Mucosa of descending colon (tissue), 3 donors: ENCODE results near the gene TCEANC. TPM values are rescaled to one million over a fixed set of nuclear protein-coding genes. Genes with fewer than 3 reads are reported as not detected.
A peak's percentile ranks its signal among the peaks of the same experiment; 100 is the strongest.
"Not testable (repeated sequence)": the region's sequence is repeated elsewhere in the genome, so short reads cannot be mapped to it uniquely, and the experiment has no call there.

ENCODE experiments used
- ATAC-seq: fragments of 200-7000 bp; cut with Tn5 transposase; one replicate; pipeline ENCODE4 v1.9.1; 2020; ENCODE audit warnings: mild to moderate bottlenecking, moderate library complexity
- DNase-seq, 3 donors: peaks; one replicate each; pipeline ENCODE4 v3.0.0-alpha.2; 2020
- H3K36me3 ChIP-seq: fragments of 200-600 bp; one replicate; pipeline ENCODE4 v1.8.0; 2021; ENCODE audit warnings: low read depth, mild to moderate bottlenecking
- H3K4me1 ChIP-seq: fragments of 200-600 bp; one replicate; pipeline ENCODE4 v1.8.0; 2021; ENCODE audit warnings: low read depth, mild to moderate bottlenecking
- H3K4me3 ChIP-seq: fragments of 200-600 bp; one replicate; pipeline ENCODE4 v1.8.0; 2021; ENCODE audit warnings: mild to moderate bottlenecking
- H3K9me3 ChIP-seq: fragments of 200-600 bp; one replicate; pipeline ENCODE4 v1.8.0; 2021; ENCODE audit warnings: mild to moderate bottlenecking
- CTCF ChIP-seq: fragments of 200-600 bp; IDR thresholded peaks from one replicate; pipeline ENCODE4 v1.8.0; 2022; ENCODE audit warnings: antibody characterized with exemption, mild to moderate bottlenecking
- intact Hi-C, 2 donors: fragments of 100-400 bp; cut with DNase I in 1 of 2; cut with micrococcal nuclease in 1 of 2; formaldehyde crosslinking; loops; one replicate each; pipeline versions ENCODE4 v1.11.0 to v1.11.1; 2022; cut with DNase I, micrococcal nuclease
- total RNA-seq, 3 donors: library from RNA; stranded (reverse); fragmentation: NEBNext Ultra II Directional in 2 of 3; extraction: Animal tissue kit (Norgen Biotek cat#: 25700) in 2 of 3; gene quantifications; one replicate each; pipeline versions ENCODE4 v1.2.1 to v1.2.4, GENCODE V29; 2021 to 2023
- donor health status: DM: no; HTN: no; CAD: no; lungs with moderate emphysema.
- donor health status: DM: no; HTN: no; CAD: no.
- donor health status: DM: no; HTN: yes; CAD: no.

The TCEANC gene
- total RNA-seq, 3 donors from 2014 or later = 4.0 to 5.3 (median 4.8) TPM

GRCh38 chrX:13638826-13639225 lies 14.1 kb upstream of the TCEANC start:
- ATAC-seq (no peak), DNase-seq (no peak)
- intact Hi-C loops = no loop called here
- no peak for TF ChIP-seq CTCF
- Histone ChIP-seq H3K9me3 (no peaks in the 10 kb centered on the region), H3K4me1 (no peaks in the 10 kb centered on the region), H3K4me3 (no peak overlapping the region), H3K36me3 (no peaks in the 10 kb centered on the region)

GRCh38 chrX:13641684-13642083 lies 11.3 kb upstream of the TCEANC start:
- H3K36me3 ChIP-seq, H3K4me1 ChIP-seq, ATAC-seq, H3K9me3 ChIP-seq, DNase-seq, H3K4me3 ChIP-seq: not testable (repeated sequence)
- intact Hi-C loops = loop anchor here (10.0 kb wide), 2 partner anchors 137 to 267 kb away; no protein-coding TSS in a partner anchor

GRCh38 chrX:13645464-13646153 lies 7.3 kb upstream of the TCEANC start:
- no peak for TF ChIP-seq CTCF
- Histone ChIP-seq H3K9me3 (no peaks in the 10 kb centered on the region), H3K36me3 (no peaks in the 10 kb centered on the region), H3K4me1 (no peaks in the 10 kb centered on the region), H3K4me3 (no peak overlapping the region)
- intact Hi-C loops = loop anchor here (5.0 to 10.0 kb wide), 3 partner anchors 138 to 271 kb away; no protein-coding TSS in a partner anchor
- DNase-seq (no peak), ATAC-seq (no peak)

- H3K4me1 ChIP-seq = no peaks in the 10 kb centered on the region
- TF ChIP-seq CTCF = no peak
- ATAC-seq = peak; percentile 82
- no peaks in the 10 kb centered on the region for H3K9me3 ChIP-seq
- DNase-seq = peak in 2 of 3 donors; percentile 65 to 83
- H3K4me3 ChIP-seq = no peak overlapping the region
- intact Hi-C loops = loop anchor here (5.0 to 10.0 kb wide), 3 partner anchors 139 to 271 kb away; no protein-coding TSS in a partner anchor
- H3K36me3 ChIP-seq = no peaks in the 10 kb centered on the region
Measured at GRCh38 chrX:13646154-13646549, 6.8 kb upstream of the TCEANC start.

- ATAC-seq (peak; percentile 86), DNase-seq (peak in 2 of 3 donors; percentile 41 to 60)
- Histone ChIP-seq H3K36me3 (no peaks in the 10 kb centered on the region), H3K4me3 (no peak overlapping the region), H3K4me1 (peaks cover 2% of the 10 kb centered on the region), H3K9me3 (no peaks in the 10 kb centered on the region)
- intact Hi-C loops = loop anchor here (5.0 to 10.0 kb wide), 3 partner anchors 140 to 273 kb away; no protein-coding TSS in a partner anchor
- no peak for TF ChIP-seq CTCF
Measured at GRCh38 chrX:13647709-13648212, 5.2 kb upstream of the TCEANC start.

- intact Hi-C loops = loop anchor here (5.0 to 10.0 kb wide), 3 partner anchors 141 to 274 kb away; no protein-coding TSS in a partner anchor
- not testable (repeated sequence) for H3K4me3 ChIP-seq, H3K4me1 ChIP-seq, H3K36me3 ChIP-seq, DNase-seq, ATAC-seq, H3K9me3 ChIP-seq
Measured at GRCh38 chrX:13648336-13648735, 4.6 kb upstream of the TCEANC start.
